ENCODE results near the gene PLEKHO1.

- TF ChIP-seq EZH2phosphoT487 (IDR thresholded peaks at IDR 0.05; ENCODE audit: insufficient read depth, low read depth) (no peak), EZH2 (IDR thresholded peaks at IDR 0.05; ENCODE audit: insufficient read depth, poor library complexity, severe bottlenecking) (no peak)
Measured at GRCh38 chr1:150152182-150152536, 2.4 kb downstream of the PLEKHO1 start.

All from GM23248 (cell line).